T-helper 9 cell (primary cell): ENCODE data around the gene PEX19.

ENCODE experiments used
- DNase-seq: peaks from one replicate; pipeline ENCODE4 v3.0.0-alpha.2; 2020

PEX19 gene

GRCh38 chr1:160237558-160237957 lies 47.4 kb downstream of the PEX19 start:
- no peak for DNase-seq

DNA sequence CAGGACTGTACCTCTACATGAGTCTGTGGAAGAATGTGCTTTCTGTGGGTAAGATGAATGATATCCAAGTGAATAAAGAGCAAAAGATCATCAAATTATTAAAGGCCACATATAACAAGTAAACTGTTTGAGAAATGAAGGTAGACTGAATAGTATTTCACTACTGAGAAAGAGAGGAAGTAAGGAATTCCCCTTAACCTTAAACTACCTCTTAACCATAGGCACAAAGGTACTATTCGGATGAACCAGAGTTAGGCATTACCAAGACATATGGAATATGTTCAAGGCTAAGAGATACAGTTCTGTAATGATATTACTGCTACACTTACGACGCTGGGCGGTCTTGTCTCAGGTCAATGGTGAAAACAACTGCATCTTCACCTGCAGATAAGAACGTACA lies 48.1 kb downstream of the PEX19 start:
- DNase-seq: no peak

DNA sequence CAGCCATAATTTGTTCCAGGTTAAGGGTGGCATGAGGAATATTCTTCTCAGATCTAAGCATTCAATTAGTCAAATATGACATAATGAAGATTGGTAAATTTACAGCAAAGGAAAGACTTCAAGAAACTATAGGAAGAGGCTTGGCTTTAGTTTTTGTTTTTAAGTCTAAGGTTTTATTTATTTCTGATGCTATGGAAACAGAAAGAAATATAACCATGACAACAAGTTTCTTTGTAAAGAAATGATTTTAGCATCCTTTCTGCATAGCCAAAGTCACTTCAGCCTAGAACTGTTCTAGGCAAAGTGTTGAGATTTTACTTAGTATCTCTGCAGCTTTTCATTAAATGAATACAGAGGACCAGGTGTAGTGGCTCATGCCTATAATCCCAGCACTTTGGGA lies 52.0 kb downstream of the PEX19 start:
- no peak for DNase-seq

DNA sequence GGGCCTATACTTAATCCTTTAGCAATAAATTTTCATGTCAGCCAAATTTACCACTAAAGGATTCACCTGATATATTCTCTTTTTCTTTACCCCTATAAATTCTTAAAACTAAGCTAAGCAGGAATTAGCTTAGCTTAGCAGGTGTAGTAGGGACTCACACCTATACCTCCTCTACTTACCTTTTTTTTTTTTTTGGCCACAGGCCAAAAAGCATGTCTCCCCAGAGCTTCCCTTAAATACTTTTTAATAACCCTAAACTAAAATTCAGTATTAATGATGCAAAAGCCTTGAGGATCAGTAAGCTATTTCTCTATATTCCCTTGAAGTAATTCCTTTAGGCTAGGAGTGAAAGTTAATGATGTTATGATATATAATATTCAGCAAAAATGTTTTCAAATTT lies 56.5 kb downstream of the PEX19 start:
- no peak for DNase-seq

GRCh38 chr1:160227561-160227960 lies 57.4 kb downstream of the PEX19 start:
- DNase-seq: no peak

DNA sequence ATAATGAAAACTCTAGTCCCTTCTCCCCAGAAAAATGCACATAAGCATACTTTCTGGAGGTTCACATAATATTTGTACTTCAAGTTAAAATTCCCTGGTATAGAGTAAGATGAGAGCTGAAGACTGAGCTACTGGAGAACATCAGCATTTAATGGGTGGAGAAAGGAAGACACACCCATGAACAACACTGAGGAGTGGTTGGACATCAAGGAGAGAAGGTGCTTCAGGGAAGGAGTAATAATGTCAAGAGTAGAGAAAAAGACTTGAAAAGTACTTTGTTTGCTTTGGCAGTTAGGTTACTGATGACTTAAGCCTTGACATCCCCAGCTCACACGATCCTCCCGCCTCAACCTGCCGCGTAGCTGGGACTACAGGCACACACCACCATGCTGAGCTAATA lies 57.9 kb downstream of the PEX19 start:
- no peak for DNase-seq
